ENCODE data around the gene CTDSPL2. TPM values are rescaled to one million over a fixed set of nuclear protein-coding genes. Genes with fewer than 3 reads are reported as not detected.

The CTDSPL2 gene
- polyA plus RNA-seq, 2 of the 4 experiments (the other 2 are of a cell fraction) = 15.4 to 50.1 TPM

DNA sequence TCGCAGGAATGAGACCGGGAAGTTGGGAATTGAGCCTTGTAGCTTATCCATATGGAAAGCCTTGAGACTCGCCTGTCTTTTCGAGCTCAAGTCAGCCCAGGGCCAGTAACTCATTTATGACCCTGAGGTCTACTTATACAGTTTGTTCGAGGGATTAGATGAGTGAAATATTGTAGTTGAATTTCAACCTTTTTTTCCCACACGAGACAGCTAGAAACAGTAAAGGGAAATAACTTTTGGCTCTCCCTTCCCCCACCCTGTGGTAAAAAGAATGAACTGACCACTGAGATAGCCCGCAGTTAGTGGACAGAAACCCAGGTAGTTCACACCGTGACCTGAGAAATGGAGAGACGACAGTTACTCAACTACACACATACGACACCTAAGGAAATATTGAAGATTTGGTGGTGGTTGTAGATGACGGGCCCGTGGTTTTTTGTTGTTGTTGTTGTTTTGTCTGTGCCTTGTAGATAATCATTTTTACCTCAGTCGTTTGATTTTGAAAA, 110.4 kb downstream of the CTDSPL2 start:
- POLR2A ChIA-PET = interaction anchor here (0.6 to 1.6 kb wide), 4 partner anchors 9 to 126 kb away, joined by 3 to 14 read pairs (median 4); partner anchors contain the start of genes CTDSPL2 and SPG11
- TF ChIP-seq USF2 (IDR thresholded peaks at IDR 0.05) (0 out of 2 replicates have a peak, but pooled peaks have one; percentile 5), E2F6 (IDR thresholded peaks at IDR 0.05; ENCODE audit: borderline replicate concordance, low read depth) (0 out of 2 replicates have a peak, but pooled peaks have one; percentile 10), CHD2 (IDR thresholded peaks at IDR 0.05; ENCODE audit: low read length, partially characterized antibody) (peak; percentile 52)
- TF ChIP-seq, protein P1, sequence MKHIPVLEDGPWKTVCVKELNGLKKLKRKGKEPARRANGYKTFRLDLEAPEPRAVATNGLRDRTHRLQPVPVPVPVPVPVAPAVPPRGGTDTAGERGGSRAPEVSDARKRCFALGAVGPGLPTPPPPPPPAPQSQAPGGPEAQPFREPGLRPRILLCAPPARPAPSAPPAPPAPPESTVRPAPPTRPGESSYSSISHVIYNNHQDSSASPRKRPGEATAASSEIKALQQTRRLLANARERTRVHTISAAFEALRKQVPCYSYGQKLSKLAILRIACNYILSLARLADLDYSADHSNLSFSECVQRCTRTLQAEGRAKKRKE (CRISPR knock-in tag; IDR thresholded peaks at IDR 0.05; ENCODE audit: low read depth) = no peak
- ATAC-seq = peak; percentile 16 to 28

GRCh38 chr15:44541282-44541958, 114.0 kb downstream of the CTDSPL2 start:
- no peak for FAIRE-seq
- DNase-seq (ENCODE audit: low read depth in 1 of 2, low spot score in 1 of 2) = peak in 1 of 2 experiments; percentile 17
- peak overlapping the region; percentile 45 for H3K4me2 ChIP-seq
- ChIA-PET CTCF (interaction anchor here (0.6 to 2.0 kb wide), 2 partner anchors 9 to 11 kb away, joined by 6 read pairs; no protein-coding TSS in a partner anchor), POLR2A (no interaction called here)
- no peaks in the 10 kb centered on the region for H3K9me3 ChIP-seq
- WGBS (ENCODE audit: missing lambda C conversion rate) = 96% methylated on average over 4 of the region's 4 CpGs
- ATAC-seq = no peak
- H3K27ac ChIP-seq = peak overlapping the region in 1 of 2 experiments; percentile 37; a peak in 1 of 6 replicates
- H3K4me1 ChIP-seq = peaks cover 33% of the 10 kb centered on the region
- no peak for TF ChIP-seq HOXB5 (CRISPR knock-in tag; IDR thresholded peaks at IDR 0.05)
- TF ChIP-seq, protein P2, sequence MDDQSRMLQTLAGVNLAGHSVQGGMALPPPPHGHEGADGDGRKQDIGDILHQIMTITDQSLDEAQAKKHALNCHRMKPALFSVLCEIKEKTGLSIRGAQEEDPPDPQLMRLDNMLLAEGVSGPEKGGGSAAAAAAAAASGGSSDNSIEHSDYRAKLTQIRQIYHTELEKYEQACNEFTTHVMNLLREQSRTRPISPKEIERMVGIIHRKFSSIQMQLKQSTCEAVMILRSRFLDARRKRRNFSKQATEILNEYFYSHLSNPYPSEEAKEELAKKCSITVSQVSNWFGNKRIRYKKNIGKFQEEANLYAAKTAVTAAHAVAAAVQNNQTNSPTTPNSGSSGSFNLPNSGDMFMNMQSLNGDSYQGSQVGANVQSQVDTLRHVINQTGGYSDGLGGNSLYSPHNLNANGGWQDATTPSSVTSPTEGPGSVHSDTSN (IDR thresholded peaks at IDR 0.05) = no peak
- no peak for TF ChIP-seq ZNF302 (CRISPR knock-in tag; IDR thresholded peaks at IDR 0.05)
- TF ChIP-seq HDAC2 (IDR thresholded peaks at IDR 0.05) = no peak
- TF ChIP-seq FOXS1 (CRISPR knock-in tag; IDR thresholded peaks at IDR 0.05) = no peak
- TF ChIP-seq HOXB13 (CRISPR knock-in tag; IDR thresholded peaks at IDR 0.05; ENCODE audit: low read depth) = no peak
- TF ChIP-seq JUNB (IDR thresholded peaks at IDR 0.05) = no peak
- no peak for TF ChIP-seq TP53 (CRISPR knock-in tag; IDR thresholded peaks at IDR 0.05)
- TF ChIP-seq, protein P3, sequence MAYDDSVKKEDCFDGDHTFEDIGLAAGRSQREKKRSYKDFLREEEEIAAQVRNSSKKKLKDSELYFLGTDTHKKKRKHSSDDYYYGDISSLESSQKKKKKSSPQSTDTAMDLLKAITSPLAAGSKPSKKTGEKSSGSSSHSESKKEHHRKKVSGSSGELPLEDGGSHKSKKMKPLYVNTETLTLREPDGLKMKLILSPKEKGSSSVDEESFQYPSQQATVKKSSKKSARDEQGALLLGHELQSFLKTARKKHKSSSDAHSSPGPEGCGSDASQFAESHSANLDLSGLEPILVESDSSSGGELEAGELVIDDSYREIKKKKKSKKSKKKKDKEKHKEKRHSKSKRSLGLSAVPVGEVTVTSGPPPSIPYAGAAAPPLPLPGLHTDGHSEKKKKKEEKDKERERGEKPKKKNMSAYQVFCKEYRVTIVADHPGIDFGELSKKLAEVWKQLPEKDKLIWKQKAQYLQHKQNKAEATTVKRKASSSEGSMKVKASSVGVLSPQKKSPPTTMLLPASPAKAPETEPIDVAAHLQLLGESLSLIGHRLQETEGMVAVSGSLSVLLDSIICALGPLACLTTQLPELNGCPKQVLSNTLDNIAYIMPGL (CRISPR knock-in tag; IDR thresholded peaks at IDR 0.05; ENCODE audit: borderline replicate concordance) = no peak
- TF ChIP-seq ZFP36 (IDR thresholded peaks at IDR 0.05; ENCODE audit: borderline replicate concordance, partially characterized antibody) = no peak
- TF ChIP-seq MAFK (IDR thresholded peaks at IDR 0.05; ENCODE audit: partially characterized antibody) = no peak
- TF ChIP-seq HES2 (IDR thresholded peaks at IDR 0.05) = no peak
- TF ChIP-seq CBX8 (IDR thresholded peaks at IDR 0.05) = no peak
- TF ChIP-seq HOXA7 (CRISPR knock-in tag; IDR thresholded peaks at IDR 0.05) = no peak
- TF ChIP-seq RNF2 (IDR thresholded peaks at IDR 0.05; ENCODE audit: borderline replicate concordance, low read depth) = no peak
- TF ChIP-seq ZSCAN20 (CRISPR knock-in tag; IDR thresholded peaks at IDR 0.05) = no peak
- TF ChIP-seq ELK1 (IDR thresholded peaks at IDR 0.05; ENCODE audit: low read depth, low read length) = no peak
- H3K4me3 ChIP-seq = no peak overlapping the region

More for the DNA sequence above, 110.4 kb downstream of the CTDSPL2 start:
- FAIRE-seq (no peak), DNase-seq (ENCODE audit: low read depth in 1 of 2, low spot score in 1 of 2) (peak in 1 of 2 experiments; percentile 25)
- no peaks in the 10 kb centered on the region for H3K9me3 ChIP-seq
- peaks cover 36% of the 10 kb centered on the region for H3K4me1 ChIP-seq
- peak overlapping the region; percentile 96 for H3K4me2 ChIP-seq
- 2% methylated on average over 13 of the region's 13 CpGs for WGBS (ENCODE audit: missing lambda C conversion rate)
- CTCF ChIA-PET = interaction anchor here (0.6 to 1.4 kb wide), 3 partner anchors 8 to 14 kb away, joined by 3 to 5 read pairs (median 4); no protein-coding TSS in a partner anchor
- H3K27ac ChIP-seq = peak overlapping the region; percentile 99 to 100
- H3K4me3 ChIP-seq = peak overlapping the region; percentile 98
